D341Med (cell line): Measurements from ENCODE around the gene MCAM.

Experiments used
- DNase-seq: peaks from one replicate; pipeline ENCODE4 v3.0.0; 2012; ENCODE audit warnings: low spot score

MCAM gene

DNA sequence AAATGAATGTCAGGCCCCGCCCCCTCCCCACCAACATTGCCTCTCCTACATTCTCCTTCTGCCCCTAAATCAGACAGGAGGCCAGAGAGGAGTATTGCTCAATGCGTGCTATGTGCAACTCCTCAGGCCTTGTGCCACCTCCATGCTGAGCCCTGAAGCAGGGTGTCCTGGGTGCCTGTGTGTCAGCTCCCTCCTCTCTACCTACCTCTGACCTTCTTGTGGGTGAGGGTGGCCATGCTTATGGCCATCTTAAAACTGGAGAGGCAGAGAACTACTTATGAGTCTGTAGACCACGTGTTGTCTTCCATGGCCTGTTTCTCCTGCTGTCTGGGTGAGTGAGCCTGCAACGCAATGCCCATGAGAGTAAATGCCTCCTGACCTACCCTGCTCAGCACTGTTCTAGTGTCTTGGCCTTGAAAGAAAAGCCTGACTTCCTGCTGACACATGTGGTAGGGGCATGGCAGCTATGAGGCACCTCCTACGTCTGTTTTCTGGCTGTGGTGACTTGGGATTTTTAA lies 10.5 kb downstream of the MCAM start:
- DNase-seq: no peak

DNA sequence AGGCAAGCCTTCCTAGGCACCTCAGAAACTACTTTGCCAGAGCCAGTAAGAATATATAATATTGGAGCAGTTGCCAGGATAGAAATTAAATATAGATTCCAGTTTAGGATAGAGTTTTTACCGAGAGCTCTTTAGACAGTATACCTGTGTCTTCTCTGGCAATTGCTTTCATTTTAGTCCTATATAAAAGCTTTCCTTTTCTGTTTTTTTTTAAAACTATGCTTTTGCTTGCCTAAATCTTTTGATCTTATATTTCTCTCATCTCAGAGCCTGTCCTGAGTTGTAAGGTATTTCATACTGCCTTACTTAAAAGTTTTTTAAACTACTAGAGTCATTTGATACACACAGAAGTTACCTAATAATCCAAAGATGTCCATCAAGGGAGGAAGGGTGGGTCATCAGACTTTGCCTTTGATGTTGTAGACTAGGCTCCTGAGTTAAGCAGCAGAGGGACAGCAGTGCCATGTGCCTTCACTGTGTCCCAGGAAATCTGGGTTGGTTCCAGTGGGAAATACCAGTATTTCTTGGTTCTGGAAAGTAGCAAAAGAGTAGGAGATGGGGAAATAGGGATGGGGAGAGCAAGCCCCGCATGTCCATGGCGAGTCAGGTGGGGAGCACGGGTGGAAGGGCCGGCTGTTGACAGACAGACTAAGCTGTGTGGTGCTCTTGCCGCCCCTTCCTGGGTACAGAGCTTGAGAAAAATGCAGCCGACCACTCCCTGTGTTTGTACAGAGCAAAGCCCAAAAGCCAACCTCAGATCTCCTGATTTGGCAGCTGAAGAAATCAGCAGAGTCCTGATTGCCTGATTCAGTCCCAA lies 11.2 kb downstream of the MCAM start:
- no peak for DNase-seq

DNA sequence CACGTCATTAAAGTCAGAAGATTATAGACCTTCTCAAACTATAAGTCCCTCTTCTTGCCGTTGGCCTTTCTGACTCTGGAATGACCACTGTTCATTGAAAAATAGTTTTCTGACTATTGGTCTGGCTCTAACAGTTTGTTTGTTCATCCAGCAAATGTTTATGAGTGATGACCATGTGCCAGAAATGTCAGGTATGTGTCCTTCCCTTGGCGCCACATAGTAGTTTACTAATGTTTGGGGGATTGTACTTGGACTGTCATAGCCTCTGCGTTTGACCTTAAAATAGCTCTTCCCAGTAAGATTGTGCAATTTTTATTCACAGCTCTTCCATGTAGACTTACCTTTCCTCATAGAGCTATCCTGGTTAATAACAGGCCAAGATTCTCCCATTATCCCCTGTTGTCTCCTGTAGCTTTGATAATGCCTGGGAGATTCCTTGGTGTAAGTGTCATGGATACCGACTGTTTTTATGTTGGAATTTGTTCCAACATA lies 13.7 kb downstream of the MCAM start:
- DNase-seq: no peak

DNA sequence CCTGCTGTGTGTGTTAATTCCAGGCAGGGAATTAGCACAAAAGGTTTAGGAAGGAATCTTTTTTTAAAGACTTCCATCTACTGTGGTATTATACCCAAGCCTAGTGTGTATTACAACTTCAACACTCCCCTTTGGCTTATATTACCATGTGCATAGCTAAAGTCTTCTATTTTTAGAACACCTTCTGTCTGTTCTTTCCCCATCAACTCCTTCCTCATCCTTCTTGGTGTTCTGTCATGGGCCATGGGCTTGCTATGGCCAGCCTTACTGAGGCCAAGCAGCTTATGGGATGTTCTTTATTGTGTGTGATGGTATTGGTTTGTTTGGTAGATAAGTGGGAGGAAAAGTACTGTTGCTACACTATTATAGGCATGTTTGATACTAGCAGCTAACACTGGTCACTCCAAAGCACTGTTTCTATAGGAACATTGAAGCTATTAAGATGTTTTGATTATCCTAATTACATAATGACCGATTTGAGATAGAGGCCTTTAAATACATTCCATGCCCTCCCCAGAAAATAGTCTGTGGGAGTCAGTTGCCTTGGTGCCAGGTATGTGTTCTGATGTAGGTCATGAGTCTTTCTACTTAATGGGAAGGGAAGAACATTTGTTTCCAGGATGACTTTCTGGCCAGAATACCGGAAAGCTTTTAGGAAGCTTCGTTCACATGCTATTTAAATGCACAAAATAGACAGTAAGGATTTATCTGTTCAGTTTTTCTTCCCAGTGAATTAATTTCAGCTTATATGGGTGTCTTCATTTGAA lies 16.5 kb downstream of the MCAM start:
- DNase-seq: no peak

DNA sequence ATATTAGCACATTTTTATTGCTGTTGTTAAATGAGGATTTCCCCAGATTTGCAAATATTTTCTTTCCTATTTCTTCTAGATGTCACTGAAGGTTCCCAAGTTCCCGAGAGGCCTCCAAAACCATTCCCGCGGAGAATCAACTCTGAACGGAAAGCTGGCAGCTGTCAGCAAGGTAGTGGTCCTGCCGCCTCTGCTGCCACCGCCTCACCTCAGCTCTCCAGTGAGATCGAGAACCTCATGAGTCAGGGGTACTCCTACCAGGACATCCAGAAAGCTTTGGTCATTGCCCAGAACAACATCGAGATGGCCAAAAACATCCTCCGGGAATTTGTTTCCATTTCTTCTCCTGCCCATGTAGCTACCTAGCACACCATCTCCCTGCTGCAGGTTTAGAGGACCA lies 17.5 kb downstream of the MCAM start:
- no peak for DNase-seq

DNA sequence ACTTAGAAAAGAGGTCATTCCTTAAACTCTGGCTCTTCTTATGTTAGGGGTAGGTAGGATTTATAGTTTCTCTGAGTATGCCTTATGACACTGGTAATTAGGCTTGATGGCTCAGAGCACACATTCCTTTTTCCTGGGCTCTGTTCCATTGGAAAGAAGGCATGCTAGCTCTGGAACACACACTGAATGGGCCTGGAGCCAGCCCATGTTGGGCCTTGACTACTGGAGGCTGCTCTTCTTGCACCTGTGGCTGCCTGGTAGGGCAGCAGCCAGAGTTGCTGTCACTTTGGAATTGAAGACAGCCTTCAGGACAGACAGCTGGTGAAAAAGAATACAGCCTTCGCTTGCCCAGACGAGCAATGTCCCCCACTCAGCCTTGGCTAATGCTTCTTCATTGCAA lies 18.2 kb downstream of the MCAM start:
- no peak for DNase-seq

DNA sequence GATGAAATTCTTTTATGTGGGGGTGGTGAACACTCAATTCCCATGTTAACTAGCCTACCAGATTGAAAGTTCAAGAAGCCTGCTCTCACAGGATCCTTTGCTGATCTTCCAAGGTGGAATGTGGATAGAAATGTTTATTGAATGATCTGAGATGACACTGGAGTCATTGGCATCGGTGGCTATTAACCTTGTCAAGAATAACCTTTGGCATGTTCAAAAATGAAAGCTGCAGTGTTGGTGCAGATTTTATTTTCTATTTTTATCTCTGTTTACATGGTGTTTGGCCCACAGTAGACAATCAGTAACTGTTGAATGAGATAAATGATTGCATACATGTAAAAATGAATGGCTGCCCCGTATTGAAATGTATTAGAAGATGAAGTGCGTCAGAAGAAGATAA lies 19.0 kb downstream of the MCAM start:
- no peak for DNase-seq

DNA sequence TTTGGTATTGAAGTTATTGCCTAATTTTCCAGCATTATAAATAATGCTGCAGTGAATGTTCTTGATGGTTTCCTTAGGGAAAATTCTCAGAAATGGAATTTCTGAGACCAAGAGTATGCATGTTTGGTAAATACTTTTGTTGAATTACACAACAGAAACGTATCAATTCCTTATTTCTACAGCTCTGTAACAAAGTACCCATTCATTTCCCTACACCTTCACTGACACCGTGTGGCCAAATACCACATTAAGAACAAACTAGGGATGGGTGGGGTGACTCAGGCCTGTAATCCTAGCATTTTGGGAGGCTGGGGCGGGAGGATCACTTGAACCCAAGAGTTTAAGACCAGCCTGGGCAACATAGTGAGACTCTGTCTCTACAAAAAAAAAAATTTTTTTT lies 21.8 kb downstream of the MCAM start:
- DNase-seq: no peak

DNA sequence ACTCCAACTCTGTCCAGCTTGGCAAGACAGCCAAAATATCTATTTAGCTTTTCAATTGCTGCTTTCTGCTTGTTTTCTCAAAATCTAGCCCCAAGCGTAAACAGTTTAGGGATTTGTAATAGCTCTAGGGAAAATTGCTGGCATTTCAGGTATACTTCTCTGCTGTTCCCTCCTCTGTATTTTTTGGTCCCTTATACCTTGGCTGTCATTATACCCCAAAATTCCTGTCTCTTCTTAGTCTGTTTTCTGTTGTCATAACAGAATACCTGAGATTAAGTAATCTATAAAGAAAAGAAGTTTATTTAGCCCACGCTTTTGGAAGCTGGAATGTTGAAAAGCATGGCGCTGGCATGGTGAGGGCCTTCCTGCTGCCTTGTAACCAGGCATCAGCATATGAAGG lies 23.5 kb downstream of the MCAM start:
- no peak for DNase-seq

DNA sequence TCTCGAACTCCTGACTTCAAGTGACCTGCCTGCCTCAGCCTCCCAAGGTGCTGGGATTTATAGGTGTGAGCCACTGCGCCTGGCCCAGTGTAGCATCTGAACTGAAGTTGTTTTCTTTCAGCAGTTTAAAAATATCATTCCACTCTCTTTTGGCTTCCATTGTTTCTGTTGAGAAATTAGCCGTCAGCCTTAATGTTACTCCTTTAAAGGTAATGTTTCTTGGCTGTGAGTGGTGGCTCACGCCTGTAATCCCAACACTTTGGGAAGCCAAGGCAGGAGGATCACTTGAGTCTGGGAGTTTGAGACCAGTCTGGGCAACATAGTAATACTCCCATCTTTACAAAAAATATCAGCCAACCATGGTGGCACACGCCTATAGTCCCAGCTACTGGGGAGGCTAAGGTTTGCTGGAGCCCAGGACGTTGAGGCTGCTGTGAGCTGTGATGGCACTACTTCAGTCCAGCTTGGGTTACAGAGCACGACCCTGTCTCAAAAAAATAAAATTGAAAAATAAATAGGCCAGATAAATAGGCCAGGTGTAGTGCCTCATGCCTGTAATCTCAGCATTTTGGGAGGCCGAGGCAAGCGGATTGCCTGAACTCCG lies 25.9 kb downstream of the MCAM start:
- no peak for DNase-seq

DNA sequence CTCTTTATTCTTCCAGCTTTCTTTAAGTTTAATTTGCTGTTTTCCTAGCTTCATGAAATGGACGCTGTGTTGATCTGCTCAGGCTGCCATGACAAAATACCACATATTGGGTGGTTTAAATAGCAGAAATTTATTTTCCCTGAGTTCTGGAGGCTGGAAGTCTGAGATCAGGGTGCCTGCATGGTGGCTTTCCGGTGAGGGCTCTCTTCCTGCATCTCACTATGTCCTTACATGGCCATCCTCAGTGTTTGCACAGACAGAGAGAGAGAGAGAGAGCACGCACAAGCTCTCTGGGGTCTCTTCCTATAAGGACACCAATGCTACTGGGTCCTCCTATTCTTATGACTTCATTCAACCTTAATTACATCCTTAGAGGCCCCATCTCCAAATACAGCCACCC lies 28.7 kb downstream of the MCAM start:
- DNase-seq: no peak

DNA sequence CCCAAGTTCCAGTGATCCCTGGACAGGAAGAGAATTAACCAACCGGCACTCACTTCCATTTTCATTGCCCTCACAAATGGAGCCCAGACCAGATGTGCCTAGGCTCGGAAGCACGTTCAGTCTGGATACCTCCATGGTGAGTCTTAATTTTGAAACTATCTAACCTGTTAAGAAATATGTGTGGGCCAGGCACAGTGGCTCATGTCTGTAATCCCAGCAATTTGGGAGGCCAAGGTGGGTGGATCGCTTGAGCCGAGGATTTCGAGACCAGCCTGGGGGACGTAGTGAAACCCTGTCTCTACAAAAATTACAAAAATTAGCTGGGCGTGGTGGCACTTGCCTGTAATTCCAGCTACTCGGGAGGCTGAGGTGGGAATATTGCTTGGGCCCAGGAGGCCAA lies 31.5 kb downstream of the MCAM start:
- no peak for DNase-seq

DNA sequence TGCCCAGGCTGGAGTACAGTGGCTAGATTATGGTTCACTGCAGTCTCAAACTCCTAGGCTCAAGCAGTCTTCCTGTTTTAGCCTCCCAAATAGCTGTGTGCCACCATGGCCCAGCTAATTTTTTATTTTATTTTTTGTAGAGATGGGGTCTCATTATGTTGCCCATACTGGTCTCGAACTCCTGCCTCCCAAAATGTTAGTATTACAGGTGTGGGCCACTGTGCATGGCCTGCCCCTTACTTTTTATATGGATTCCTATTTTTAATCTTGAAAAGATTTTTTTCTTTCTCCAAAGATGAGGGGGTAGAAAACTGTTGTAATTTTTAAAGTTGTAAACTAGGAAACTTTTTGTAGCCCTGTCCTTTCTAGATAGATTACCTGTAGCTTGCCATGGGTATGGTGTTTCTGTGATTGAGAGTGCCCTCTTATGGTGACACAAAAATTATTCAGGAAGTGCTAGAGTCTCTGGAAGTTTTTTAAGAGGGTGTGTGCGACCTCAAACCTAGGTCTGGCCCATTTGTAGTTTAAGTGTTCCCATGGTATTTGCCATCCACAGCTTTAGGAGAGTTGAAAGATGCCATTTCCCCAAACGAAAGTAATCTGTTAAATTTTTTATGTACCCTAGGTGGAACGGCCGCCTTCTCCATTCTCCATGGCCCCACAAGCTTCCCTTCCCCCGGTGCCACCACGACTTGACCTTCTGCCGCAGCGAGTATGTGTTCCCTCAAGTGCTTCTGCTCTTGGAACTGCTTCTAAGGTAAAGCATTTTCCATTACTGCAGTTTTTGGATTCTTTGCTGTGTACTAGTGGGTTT lies 32.4 kb downstream of the MCAM start:
- peak; percentile 48 for DNase-seq

DNA sequence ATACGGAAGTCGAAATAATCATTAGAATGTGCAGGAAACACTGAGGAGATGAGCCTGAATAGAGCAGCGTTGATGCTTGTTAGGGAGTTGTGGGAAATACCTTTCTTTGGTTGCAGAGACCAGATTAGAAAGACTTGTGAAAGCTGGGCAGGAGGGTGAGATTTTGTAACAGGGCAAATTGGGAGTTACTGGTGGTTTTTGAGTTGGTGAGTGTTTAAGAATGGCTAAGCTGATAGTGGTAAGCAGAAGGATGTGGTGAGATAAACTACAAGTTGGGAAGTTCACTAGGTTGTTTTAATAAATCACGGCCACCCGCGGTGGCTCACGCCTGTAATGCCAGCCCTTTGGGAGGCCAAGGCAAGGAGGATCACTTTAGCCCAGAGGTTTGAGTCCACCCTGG lies 34.4 kb downstream of the MCAM start:
- no peak for DNase-seq

DNA sequence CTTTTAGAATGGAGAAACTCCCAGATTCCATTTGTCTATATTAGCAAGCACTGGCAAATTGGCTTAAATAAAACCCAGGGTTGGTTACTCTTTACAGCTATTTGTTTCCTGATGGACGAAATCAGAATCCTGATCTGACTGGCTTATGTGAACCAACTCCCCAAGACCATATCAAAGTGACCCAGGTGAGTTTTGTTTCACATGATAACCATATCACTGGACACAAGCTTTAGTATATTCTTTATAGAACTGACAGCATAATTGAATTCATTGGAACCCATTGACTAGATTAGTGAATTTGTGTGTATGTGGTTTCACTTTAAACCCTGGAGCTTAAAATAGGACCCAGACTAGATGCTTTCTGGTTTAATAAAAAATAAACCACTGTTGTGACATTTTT lies 39.3 kb downstream of the MCAM start:
- DNase-seq: no peak

DNA sequence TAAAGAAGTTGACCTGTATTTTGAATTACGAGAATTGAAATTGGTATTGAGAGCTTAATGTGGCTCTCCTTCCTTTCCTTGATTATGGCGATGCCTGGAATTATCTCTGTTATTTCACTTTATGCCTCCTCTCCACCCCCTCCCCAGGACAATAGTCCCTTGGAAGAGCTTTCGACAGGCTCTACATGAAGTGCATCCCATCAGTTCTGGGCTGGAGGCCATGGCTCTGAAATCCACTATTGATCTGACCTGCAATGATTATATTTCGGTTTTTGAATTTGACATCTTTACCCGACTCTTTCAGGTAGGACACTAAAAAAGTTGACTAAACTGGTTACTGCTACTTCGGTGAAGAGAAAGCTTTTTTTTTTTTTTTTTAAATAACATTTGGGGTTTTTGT lies 43.2 kb downstream of the MCAM start:
- DNase-seq: no peak

DNA sequence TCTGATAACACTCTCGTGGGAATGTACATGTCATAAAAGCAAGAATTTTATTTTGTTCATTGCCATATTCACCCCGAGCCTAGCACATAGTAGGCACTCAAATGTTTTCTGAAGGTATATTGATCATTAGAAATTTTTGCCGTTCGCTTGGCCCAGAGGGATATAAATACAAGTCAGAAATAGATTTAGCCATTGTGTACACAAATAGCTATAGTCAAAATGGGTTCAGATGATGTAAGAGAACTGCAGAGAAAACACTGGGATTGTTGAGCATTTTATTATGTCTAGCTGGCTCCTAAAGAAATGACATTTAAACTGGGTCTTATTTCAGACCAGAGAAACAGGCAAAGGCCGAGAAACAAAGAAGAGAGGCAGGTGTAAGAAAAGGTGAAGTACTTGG lies 49.3 kb downstream of the MCAM start:
- no peak for DNase-seq

DNA sequence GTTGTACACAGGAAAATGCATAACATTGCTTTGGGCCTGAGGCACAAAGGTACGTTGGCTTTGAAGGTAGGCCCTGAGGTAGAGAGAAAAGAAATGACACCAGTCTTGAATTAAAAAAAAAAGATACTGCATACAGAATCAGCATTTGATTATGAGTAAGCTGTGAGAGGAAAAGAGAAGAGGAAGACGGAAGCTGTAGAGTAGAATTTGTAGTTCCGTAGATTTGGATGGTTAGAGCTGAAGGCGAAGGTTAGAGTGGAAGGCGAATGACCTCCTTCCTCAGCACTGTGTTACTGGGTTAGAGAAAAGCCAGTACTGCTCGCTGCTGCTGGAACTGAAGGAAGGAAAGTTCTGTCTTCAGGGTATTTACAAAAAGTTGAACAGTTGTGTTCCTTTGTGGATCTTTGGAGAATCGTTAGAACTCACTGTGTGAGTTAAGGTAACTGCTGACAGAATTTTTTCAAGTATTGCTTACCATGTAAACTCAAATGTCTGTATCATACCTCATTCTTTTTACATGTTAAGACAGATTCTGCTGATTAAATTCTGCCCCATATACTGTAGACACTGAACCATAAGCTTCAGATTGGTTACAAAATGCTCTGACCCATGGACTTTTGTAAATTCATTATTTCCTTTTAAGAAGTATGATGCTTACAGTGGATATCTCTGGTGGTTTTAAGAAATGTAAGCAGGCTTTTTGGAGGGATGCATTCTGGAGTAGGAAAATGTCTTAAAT lies 50.2 kb downstream of the MCAM start:
- no peak for DNase-seq

DNA sequence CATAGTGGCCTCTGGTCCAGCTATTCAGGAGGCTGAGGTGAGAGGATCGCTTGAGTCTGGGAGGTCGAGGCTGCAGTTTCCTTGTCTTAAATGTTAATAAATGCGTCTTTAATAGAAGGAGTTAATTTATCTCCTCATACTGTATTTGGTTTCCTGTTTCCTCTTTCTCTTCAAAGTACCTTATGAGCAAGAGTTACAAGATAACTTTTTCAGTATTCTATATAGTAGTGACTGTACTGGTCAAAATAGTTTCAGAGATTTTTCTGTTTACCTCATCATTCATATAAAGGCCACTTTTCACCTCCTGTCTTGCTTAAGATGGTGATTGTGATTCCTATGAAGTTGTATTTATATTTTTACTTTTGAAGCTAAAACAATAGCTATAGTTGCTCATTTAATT lies 50.9 kb downstream of the MCAM start:
- DNase-seq: no peak

DNA sequence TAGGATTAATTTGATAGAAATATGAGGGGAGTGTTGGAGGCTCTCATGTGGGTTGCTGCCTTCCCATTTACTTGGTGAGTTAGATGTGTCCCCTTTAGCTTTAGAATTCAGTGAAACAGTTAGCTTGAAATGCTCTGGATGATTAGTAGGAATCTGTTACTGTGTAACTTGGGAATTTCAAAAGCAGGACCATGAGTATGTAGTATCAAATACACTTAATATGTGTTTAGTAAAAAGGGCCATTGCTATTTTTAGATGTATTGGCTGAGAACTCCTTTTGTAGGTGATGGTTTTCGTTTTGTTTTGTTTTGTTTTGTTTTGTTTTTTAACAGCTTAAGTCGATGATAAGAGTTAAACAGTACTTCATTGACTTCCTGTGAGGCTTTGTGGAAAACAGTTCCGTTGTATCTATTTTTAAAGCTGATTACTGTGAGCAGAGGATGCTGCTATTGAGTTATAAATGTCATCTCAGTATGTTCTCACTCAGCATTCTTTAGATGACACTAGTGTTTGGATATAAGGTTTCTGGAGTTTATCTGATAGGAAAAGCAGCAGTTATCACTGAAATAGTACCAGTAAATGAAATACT lies 53.5 kb downstream of the MCAM start:
- DNase-seq: no peak
